ENCODE measurements around the gene PRDM16.

The PRDM16 gene

DNA sequence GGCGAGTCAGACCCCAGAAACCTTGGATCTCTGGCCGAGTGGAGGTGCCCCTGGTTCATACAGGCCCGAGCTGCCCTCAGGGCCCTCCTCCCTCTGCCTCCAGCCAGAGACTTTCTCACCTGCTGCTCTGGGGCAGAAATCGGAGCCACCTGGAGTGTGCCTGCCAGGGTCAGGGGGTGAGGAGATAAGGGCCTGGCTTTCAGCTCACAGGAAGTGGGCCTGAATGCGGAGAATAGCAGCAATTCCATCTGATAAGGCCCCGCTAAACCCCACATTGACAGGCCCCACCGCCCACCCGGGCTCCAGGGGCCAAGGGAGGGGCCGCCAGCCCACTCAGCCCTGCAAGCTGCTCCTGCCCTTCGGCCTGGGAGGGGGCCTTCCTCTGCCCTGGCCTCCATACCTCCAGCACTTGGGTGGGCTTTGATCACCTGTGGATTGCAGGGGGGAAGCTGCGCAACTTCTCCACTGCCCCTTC is 261.8 kb downstream of the PRDM16 start:
- no peak for DNase-seq

DNA sequence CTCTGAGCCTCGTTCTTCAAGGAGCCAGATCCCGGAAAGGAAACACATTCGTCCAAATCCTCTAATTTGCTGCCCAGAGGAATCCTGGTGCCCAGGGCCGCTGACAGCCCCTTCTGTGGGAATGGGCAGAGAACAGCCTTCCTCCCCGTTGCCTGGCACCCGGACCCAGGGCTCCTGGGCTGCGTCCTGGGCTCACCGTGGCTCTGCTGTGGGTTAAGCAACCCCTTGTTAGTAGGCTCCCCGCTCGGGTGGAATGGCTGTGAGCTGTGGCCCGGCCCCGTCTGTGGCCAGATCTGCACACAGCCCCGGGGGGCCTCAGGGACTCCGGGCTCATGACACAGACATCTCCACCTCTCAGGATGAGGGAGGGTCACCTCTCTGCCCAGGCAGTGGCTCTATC is 262.6 kb downstream of the PRDM16 start:
- no peak for DNase-seq

DNA sequence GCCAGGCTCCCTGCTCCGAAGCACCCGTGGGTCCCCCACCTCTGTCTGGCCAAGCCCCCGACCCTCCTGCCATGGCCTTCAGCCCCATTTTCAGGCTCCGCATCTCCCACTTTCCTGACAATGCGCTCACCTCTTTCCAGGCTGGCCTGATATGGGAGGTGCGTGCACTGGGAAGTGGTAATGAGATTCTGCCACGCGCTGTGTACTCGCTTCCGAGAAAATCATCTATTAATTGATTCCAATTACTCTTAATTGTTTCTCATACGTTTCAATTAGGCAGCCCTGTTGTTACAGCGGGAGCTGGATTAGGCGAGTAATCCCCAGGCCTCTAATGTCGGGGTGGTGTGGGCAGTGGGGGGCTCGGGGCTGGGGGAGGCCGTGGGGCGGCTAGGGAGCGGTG is 263.0 kb downstream of the PRDM16 start:
- no peak for DNase-seq

DNA sequence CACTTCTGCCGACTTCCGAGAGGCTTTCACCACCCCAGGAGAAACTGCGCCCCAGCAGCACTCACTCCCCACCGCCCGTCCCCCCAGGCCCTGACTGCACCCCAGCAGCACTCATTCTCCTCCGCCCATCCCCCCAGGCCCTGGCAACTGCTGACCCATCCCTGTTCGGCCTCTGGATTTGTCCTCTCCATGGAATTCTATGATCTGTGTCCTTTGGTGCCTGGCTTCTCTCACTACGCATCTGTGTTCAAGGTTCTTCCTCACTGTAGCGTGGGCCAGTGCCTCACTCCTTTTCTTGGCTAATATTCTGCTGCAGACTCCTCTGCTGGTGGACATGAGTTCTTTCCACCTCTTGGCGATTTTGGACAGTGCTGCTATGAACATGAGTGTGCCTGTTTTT is 263.7 kb downstream of the PRDM16 start:
- DNase-seq, result no peak

DNA sequence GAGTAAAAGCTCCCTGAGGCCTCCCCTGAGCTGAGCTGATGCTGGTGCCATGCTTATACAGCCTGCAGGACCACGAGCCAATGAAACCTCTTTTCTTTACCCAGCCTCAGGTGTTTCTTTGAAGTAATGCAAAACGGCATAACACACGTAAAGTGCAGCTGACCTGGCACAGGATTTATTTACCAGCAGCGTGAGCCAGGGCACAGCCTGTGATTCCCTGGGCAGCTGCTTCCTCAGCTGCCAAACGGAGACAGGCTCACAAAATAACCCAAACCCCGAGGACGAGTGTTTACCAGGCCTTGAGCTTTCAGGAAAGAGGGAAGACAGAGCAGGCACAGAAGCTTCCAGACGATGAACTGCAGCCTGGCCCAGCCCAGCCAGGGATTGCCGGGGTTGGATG is 264.9 kb downstream of the PRDM16 start:
- DNase-seq, result no peak

DNA sequence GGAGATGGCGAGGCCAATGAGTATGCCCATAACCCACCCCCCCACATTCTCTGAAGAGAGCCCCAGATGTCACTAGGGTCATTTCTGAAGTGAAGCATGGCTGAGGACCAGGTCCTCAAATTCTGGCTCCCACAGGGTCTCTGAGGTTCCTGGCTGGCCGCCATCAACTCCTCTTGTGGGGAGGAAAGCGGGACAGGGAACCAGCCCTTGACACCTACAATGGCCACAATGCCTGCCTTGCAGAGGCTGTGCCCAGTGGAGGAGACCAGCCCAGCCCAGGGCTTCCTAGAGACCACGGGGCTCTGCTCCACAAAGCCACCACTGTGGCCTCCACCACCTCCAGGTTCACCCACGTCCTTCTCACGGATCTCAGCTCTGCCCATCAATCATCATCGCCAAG is 265.4 kb downstream of the PRDM16 start:
- DNase-seq, result no peak

DNA sequence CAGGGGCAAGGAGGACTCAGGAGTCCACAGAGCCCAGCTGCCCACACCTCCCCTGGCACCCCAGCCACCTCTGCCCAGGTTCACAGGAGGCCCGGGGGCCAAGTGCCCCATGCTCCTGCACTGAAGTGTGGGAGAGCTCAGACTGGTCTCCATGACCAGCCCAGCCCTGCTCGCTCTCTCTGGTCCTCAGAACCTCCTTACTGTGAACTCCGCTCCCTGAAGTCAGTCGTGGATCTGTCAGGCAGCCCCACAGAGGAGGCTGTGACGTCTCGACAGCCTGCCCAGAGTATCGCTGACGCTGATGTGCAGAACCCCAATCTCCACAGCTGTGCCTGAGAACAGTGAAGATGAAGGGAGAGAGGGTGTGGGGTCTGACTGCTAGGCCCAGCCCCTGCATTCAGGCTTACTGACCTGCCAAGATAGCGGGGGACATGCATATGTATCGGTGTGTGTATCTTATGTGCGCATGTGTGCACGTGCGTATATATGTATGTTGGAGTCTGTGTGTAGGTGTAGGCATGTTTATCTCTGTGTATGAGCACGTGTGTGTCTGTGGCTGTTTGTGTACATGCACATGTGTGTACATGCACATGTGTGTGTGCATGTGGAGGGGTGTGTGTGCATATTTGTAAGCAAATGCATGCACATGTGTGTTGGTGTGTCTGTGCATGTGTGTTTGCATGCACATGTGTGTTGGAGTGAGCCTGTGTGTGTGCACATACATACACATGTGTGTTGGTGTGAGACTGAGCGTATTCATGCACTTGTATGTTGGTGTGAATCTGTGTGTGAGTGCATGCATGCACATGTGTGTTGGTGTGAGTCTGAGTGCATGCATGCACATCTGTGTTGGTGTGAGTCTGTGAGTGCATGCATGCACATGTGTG is 267.0 kb downstream of the PRDM16 start:
- DNase-seq, result no peak

DNA sequence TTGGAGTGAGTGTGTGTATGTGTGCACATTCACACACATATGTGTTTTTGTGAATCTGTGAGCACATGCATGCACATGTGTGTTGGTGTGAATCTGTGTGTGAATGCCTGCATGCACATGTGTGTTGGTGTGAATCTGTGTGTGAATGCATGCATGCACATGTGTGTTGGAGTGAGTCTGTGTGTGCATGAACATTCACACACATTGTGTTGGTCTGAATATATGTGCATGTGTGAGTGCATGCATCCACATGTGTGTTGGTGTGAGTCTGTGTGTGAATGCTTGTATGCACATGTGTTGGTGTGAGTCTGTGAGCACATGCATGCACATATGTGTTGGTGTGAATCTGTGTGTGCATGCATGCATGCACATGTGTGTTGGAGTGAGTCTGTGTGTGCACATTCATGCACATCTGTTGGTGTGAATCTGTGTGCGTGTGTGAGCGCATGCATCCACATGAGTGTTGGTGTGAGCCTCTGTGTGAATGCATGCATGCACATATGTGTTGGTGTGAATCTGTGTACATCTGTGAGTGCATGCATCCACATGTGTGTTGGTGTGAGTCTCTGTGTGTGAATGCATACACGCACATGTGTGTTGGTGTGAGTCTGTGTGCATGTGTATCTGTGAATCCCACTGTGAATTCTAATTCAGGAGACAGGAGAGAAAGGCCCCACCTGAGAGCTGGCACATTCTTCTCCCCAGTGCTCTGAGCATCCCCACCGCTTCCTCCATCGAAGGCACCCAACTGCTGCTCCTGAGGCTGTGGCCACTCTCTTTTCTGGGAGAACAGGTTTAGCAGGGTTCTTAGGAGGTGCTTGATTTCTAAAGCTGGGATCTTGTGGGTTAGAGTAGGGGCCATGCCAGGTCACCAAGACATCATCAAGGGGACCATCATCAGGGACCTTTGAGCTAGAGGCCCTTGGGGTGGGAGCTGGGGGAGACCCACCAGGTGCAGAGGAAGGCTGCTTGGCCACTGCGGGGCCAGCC is 267.9 kb downstream of the PRDM16 start:
- no peak for DNase-seq

DNA sequence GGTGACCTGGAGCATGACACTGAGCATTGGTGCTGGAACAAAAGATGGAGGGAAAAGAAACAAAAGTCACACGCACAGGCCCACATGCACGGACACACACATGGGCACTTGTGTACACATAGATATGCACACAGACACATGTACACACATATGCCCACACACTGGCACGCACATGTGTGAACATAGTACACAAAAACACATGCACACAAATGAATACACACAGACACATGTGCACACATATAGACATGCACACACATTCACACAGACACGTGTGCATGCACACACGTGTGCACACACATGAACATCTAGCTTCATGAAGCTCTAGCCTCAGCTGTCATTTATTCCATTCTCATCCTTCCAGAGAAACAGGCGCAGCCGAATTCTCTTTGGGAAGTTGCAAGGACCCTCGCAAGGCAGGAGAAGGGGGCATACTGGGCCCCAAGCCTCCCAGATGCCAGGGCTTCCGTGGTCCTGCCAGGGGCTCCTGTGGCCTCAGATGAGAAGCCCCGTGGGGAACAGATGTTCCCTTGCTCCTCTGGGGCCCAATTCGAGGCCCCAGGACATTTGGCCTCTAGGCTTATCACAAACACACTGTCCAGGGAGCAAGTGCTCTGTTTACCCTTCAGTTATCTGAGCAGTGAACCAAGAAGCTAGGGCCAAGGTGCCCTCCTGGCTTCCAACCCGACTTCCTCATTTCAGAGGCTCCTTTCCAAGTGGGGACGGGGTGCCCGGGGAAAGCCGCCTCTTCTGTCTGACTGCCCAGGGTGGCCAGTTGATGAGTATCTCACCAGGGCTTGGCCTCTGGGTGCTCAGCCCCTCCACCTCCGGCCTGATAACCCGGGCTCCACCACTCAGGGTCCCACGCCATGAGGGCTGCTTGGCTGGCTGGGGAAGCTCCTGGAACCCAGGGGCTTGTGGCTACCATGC is 269.1 kb downstream of the PRDM16 start:
- DNase-seq, result no peak

DNA sequence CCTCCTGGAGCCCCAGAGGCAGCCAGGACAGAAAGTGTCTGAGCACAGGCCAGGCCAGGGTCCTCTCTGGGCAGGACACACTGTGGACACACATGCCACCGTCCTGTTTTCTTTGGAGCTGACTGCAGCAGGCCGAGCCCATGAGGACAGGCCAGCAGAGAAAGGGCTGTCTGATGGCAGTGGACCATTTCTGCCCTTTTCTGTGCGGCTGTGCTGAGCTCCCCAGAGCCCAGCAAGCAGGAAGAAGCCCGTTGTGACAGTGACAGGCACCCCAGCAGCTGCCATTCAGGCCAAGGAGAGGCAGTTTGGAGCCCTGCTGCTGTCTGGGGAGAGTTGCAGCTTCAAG is 269.7 kb downstream of the PRDM16 start:
- no peak for DNase-seq

DNA sequence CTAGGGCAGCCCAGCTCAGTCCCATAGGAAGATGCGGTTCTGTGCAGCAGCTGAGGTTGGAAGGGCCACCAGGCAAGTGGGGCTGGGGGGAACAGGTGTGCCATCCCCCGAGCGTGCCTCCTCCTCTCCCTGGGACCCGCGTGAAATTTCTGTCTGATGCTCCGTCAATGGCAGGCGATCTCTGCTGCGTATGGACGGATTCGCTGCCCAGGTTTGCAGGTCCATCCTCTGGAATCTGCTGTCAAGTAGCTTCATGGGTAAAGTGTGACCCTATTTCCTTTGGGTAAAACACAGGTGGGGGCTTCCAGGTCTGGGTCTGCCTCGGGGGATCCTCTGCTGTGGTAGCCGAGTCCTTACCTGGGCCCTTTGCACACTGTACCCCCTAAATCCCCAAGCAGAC is 270.9 kb downstream of the PRDM16 start:
- no peak for DNase-seq

DNA sequence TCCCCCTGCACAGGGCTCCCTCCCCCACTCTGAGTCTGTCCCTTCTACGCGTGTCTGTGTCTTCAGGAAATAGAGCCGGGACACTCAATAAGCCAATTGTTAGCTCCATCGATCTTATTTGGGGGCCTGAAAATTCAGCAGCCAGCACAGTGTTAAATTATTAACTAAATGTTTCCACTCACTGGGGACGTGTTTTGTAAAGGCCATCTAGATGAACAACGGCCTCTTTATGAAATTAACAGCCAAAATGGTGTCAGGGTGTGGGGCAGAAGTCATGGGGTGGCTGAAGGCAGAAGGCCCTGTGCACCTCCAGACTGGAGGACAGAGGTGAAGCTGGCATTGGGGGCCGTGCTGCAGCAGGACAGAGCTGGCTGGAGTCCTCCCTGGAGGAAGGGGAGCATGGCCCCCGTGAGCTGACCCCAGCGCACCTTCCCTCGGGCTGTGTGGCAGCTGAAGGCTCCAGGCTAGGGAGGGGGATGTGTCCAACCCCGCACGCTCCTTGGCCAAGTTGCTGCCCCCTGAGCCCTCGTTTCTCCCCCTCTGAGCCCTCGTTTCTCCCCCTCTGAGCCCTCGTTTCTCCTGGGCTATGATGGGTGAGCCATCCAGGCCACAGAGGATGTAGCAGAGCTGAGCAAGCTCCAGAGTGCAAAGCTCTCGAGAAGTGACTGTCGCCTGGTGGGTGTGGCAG is 271.7 kb downstream of the PRDM16 start:
- no peak for DNase-seq

DNA sequence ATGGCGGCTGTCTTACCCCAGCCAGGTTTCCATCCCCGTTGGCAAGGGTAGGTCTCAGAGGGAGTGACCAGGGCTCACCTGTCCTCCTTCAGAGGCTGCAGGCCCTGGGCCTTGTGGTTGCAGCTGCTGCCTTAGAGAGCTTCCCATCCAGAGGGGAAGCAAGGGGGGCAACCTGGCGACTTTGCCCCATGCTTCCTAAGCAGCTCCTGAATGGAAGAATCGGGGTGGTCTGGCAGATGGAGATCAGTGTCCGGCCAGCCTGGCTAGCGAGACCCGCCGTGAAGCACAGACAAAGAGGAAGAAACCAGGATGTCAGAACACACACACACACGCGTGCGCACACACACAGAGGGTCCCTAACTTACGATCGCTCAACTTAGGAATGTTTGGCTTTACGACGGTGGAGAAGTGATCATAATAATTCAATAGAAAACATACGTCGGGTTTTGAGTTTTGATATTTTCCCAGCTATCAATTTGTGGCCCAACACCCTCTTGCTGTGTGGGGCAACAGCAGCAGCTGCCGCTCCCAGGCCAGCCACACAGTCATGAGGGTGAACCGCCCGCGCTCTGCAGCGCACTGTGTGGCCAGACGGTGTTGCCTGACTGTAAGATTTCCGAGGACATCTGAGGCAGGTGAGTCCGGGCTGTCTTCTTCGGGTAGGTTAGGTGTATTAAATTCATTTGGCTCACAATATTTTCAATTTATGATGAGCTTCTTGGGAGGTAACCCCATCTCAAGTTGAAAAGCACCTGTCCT is 272.4 kb downstream of the PRDM16 start:
- DNase-seq, result no peak

DNA sequence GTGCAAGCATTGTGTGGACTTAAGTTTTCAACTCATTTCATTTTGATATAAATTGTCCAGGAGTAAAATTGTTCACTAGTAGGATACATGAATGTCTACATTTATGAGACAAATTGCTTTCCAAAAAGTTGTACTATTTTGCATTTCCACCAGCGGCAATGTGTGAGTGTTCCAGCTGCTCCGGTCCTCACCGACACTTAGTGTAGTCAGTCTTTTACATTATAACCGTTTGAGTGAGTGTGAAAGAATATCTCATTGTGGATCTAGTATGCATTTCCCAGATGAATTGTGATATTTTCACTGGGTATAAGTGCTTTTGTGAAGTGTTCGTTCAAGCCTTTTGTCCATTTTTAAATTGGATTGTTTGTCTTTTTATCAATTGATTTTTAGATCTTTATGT is 274.0 kb downstream of the PRDM16 start:
- no peak for DNase-seq

DNA sequence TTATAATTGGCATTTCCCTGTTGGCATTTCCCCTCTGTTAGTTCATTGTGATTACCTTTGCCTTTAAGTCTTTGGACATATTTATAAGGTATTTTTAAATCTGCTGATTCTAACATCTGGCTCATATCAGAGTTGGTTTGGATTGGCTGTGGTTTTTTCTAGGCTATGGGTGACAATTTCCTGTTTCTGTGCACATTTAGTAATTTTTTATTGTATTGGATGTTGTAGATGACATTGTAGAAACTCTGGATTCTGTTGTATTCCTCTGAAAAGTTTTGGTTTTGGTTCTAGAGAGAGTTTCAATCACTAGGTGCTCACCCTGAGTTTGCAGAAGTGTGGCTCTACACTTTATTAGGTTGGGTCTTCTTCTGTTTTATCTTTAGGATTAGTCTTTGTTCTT is 275.4 kb downstream of the PRDM16 start:
- no peak for DNase-seq

DNA sequence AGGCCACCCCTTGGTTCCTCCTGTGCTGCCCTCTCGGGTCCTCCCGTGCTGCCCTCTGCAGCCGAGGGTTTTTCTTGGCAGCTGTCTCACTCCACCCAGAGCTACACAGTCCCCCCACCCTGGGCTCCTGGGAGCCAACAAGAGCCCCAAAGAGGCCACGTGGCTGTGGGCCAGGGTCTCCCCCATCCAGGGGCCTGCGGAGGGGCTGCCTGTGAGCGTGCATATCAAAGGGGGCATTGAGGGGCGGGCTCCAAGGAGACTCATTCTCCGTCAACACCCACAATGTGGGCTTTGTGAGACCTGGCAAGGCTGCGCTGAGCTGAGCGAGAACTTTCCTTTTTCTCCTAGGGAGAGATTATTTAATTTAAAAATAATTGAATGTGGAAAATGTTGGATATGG is 276.8 kb downstream of the PRDM16 start:
- no peak for DNase-seq

DNA sequence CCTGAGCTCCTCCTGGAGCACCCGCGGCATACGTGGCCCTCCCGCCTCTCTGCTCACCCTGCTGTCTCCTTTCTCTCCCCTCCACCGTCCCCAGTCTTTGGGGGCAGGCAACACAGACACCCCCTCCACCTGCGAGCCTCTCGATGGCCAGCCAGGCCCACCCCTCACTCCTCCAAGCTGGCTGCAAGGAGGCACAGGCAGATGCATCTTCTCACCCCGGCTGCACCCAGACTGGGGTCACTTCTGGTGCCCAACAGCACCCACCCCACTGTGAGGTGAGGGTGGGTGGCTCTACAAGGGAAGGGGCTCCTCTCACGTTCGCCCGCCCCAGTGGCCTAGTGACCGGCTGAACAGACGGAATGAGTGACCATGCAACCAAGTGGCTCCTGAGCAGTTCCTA is 277.5 kb downstream of the PRDM16 start:
- DNase-seq, result no peak

DNA sequence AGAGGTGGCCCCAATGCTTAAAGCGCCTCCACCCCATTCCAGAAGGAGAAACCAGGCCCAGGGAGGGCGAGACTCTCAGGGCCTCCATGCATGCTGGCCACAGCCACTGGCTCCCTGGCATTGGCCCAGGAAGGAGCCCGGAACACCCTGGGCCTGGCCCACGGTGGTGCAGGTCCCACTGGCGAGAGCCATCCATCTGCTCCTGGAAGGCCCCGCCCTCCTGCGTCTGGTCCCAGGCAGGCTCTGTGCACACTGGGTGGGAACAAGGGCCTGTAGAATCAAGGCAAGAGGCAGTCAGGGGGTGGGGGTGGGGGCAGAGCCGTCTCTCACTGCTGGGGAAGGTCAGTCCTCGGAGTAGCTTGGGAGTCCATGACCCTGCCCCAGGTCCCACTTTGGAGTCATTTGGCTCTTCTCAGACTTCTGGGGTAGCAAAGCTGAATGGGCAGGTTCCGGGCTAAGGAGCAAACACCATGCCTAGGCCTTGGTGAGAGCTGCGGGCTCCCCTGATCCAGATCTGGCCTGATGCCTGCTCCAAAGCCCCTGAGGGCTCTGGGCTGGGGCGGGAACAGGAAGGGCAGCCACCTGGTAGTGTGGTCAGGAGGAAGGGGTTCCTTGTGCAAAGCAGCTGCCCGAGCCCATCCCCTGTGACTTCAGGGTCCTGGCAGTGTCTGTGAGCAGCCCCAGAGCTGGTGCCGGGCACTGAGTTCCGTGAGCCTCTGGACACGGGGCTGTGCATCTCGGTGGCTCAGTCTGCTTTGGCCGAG is 278.4 kb downstream of the PRDM16 start:
- DNase-seq, result no peak

DNA sequence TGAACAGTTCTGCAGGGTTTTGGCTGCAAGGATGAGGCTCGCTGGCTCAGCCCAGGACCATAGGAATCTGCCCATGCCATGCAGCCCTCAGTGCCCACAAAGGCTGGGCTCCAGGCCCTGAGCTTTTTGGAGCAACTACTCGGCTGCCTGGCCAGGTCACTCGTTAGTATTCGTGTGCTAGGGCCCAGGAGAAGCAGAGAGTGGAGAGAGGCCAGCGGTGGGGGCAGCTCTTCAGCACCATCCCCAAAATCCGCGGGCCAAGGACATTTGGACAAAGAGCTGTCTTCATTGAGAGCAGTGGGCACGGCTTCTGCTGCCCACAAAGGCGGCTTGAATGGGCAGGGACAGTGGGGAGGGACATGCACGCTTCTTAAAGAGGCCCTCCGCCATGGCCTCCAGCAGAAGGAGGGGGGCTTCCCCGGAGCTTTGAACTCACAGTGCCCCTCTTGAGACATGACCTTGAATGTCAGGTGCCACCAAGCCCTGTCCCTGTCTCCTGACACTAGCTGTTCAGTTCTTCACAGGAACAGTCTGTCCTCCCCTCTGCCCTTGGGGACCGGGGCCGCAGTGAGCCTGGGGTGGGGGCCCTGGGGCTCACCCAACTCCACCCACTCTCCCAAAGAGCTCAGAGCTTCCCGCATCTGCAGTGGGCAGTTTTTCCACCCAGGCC is 279.3 kb downstream of the PRDM16 start:
- no peak for DNase-seq
